ENCODE measurements around the gene KCNK18.

The KCNK18 gene

DNA sequence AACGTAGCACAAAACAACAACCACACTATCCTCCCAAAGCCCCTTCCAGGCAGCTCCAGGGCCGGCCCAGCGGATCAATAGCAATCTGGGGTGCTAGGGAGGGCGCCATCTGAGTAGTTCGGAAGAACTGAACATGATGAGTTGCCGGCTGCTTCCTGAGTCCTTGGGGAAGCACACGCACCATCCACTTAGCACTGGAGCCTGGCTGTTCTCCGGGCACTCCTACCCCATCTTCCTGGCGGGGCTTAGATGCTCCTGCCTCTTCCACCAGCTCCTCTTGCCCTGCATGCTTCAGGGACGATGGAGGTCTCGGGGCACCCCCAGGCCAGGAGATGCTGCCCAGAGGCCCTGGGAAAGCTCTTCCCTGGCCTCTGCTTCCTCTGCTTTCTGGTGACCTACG, at the start of gene KCNK18:
TSS of gene KCNK18 (plus strand) at position 301 of the 400 bp plus-strand sequence. CDS start at position 301, 0 bp downstream.
- no peak for DNase-seq

DNA sequence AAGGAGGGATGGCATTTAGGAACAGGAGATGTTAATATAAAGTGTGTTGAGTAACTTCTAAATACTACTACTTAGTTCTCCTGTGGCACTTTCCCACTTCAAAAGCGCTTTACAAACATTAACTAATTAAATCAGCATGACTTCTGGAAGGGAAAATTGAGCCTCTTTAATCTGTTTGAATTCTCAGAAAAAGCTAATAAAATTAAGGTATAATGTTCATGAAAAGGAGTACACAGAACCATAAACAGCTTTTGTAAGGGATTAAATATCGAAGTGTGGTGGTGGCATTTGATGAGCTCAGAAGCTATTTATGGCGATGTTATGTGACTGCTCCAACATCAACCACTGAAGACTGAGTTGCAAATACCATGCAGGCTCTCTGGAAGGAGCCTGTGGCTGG, 49.0 kb upstream of the KCNK18 start:
- no peak for DNase-seq

DNA sequence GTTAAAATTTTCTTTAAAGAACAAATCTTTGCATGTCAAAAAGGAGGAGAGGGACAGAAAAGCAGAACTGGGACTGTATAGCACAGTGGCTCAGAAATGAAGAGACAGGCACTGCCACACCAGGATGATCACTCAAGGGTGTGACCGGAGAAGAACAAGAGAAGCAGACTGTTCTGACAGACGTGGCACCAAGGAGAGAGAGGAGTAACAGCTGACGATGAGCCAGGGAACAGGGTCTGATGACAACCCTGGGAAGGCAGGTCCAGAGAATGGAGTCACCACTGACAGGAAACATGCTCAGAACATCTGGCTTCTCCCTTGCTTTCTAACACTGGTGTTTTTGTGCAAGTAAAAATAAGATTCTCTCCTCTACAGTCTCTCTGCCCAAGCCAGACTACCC, 44.6 kb upstream of the KCNK18 start:
- DNase-seq = no peak

DNA sequence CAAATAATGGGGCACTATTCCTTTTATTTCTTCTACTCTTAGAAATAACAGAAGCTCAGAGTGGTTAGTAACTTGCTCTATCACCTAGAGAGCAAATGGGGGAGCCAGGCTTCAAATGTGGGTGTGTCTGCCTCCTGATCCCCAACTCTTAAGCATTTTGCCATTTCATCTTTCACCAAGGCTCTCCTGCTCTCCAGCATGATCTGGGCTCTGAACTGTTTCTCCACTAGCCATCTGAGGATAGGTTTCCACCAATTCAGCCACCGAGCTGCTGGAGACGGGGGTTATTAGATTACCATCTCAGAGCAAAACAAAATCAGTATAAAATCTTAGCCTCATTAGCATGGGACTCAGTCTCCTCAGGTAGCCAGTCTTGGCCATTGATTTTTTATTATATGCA, 39.0 kb upstream of the KCNK18 start:
- DNase-seq = no peak

DNA sequence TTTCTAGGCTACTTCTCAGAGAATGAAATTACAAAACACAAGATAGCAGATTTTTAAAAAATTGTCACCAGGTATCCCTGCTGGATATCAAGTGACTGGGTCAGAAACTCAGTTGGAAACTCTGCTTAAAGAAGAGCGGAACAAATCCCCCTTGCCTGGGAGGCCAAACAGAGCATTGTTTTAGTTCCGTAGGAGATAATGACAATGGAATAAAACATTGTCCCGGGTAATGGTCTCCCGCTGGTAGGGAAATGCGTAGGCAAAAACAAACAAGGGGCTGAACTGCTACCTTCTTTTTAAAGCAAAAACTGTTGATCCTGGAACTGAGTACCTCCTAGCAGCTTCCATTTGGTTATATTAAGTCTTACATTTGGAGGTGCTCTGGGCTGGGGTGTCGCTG, 37.9 kb upstream of the KCNK18 start:
- no peak for DNase-seq

DNA sequence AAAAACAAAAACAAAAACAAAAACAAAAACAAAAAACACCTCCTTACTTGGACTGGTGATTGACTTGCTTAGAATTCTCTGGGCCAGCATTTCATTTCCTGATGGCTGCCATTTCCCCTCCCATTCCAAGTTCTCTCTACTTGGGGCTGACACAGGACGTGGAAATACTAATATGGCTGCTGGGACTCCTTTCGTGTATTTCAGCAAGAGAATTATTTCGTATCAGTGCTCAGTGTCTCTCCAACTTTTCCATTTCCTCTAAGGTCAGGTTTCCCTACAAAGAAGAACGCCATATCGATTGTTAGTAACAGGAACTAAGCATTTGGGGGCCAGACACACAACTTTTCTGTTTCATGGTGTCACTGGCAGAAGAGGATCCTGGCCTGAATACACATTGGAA, 36.7 kb upstream of the KCNK18 start:
- no peak for DNase-seq

DNA sequence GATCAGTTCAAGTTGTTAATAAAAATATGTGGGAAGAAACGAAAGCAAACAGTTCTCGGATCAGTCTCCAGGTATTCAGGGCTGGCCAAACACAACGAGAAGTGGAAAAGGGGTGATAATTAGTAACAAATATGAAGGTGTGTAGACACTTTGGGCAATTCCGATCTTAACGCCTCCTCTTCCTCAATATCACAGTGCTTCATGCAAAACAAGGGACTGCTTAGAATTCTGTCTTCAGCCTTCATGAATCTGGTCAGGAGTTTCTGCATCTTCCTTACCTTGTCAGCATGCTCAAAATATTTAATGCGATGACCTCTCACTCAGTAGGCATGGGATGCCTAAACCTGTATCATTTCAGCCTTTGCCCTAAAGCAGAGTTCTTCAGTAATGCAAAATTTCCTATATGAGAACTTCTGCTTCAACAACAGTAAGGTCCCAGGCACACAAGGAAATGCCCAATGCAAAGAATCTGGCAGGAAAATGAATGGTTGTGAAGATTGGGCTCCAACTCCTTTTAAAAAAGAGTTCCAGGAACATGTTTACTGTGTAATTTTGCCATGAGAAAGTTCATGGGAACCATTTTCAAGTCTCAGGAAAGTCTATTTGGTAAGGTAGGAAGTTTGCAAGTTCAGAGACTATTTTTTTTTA, 35.8 kb upstream of the KCNK18 start:
- no peak for DNase-seq

DNA sequence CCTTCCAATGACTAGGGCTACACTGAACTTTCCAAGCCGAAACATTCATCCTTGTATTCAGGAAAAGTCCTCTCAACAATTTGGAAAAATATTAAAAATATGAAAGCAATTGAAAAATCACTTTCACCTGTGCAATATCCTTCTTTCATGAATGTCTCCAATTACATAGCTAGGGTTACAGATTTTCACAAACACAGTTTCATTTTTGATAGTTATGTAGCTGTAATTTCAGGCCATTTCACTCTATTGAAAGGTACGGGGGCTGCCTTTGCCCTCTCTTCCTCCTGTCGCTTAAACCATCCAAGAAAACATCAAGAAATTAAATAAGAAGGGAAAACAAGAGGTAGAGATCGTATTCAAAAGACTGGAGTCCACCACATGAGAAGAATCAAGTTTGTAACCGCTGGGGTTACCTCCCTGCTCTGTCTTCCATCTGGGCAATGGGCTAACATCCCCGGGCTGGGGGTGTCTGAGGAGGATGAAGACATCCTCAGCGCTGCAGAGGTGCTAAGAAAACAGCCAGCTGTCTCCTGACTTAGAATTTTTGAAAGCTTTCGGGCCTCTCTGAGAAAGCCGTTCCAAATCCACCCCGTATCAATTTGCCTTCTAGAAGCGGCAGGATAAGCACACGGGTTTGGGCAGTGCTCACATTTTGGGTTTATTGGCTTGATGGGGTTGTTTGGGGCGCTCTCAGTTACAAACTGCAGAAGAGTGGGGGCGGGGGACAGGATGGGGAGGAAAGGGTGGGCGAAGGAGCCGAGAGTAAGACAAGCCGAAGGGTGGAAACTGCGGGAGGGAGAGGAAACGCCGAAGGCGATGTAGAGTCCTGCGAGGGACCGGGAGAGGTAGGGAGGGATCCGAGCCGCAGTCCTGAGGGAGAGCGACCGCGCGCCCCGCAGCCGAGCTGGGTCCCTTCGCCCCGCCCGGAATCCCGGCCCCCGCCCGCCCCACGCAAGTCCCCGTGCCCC, 34.9 kb upstream of the KCNK18 start:
- no peak for DNase-seq

DNA sequence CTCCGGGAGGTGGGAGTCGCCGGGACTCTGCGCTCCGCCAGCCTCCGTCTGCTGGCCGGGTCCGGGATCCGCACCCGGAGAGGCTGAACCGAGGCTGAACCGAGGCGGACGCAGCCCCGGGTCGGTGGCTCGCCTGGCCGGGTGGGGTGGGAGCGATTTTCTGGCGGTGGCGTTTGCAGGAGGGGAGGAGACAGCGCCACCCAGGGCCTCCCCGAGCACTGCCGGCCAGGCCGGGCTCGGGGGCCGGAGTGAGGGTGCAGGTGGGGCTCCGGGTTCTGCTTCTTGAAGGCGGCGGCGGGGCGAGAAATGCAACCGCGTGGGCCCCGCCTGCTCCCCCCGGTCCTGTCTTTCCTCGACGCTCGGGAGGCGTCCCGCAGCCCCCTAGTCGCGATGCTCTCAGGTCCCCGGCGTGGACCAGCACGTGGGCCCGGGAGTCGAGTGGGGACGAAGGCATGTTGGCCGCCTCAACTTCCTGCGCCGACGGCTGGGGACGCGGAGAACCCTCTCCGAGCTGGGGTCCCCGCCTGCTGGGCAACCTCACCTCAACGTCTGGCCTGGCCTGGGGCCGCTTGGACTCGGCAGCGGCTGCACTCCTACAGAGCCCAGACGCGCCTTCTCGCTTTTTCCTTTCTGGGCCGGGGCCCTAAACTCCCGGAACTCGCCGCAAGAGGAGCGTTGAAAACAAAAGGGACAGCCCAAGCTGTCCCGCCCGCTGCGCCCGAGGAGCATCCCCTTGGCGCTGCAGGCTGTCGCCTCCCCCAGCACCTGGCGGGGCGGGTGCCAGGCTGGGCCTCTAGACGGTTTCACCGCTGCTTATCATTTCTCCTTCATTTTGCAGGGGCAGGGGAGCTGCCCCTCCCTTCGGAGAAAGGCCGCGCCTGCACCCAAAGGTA, 34.0 kb upstream of the KCNK18 start:
- peak; percentile 12 for DNase-seq

DNA sequence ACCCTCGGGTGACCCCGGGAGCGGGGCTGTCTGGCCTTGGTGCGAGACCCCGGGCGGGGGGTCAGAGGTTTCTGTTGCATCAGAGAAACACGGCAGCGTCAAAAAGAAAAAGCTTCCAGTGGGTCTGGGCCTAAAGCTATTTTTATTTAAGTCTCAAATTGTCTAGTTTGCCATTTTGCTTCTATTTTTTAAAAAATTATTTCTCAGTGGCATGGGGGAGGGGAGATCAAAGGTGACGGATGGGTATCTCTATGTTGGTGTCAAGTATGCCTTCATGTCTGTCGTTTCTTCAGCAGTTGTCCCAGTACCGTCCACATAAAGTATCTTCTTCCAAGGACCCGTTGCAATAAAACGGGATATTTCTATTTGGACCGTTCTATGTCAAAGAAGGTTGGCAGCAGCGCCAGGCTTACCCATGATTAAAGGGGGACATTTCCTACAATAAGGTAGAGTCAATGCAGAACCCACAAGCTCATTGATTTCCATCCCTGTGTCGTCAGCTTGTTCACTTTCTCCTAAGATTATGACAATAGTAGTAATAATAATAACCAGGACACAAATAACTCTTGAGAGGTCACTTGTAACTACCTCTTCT, 33.2 kb upstream of the KCNK18 start:
- no peak for DNase-seq

DNA sequence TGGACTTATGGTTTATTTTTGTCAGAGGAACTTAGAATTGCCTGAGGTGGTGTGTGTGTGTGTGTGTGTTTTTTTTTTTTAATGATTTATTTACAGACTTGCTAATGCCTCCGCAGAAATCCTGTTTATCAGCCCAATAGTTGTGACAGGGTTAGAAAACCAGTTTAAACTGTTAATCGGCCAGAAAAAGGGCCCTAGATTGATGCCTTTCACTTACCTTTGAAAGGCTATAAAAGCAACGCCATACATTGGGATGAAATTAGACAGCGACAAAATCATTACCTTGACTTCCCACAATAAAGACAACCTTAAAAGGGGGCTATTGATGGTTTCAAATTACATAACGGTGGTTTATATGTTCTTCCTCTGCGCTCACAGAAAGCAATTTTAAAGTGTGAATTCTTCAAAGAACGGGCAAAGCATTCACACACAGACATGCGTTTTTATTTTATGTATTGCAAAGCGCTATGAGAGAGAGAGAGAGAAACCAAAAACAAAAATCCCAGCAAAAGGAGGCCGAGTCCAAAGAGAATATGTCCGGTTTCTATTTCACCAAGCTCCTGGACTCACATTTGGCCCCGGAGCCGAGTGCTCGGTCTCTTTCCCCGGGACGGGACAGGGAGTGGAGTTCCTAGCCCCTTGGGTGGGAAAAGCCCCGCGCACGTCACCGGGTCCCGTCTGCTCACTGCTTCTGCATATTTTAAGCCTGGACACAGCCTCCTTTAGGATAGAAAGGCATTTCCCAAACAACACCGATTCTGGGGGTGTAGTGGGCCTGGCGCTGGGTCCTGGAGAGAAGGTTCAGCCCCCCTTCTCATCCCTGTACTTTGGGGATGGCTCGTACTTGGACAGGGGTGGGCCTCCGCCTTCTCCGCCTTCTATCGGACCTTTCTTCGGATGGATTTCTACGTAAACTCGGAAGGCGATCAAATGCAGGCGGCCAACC, 32.4 kb upstream of the KCNK18 start:
- DNase-seq = no peak

DNA sequence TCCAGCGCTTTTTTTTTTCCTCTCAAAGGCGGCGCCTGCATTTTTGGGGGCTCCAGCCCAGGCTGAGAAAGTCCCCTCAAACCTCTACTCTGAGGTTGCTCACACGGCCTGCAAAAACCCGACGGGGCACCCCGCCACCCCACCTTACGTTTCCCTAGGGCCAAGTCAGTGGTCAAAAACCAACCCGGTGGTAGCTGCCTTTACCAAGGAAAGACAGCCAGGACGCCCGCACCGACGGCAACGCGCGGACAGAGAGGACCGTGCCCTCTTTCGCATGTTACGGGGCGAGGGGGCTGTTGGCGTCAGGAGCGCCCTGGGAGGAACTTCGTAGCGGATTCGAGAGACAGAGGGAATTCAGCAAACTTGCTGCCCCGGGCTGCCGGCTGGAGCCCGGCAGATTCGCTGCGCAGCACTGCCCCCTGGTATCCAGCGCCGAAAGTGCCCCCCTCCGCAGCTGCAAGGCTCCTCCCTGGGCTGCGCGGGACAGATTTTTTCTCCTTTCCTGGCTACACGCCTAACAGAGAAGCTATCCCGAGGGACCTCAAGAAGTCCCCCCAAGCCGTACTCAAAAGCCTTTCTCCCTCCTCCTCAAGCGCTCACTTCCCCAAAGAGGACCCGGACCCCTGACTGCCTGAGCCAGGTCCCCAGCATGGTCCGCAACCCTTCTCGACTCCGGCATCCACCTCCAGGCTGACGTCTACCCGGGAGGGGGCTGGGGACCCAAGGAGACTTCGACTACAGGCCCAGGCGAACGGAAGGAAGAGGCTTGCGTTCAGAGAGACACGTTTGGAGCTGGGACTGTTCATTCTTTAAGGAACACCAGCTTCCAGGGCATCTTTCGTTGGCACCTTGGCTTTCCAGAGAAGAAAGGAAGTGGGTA, 31.5 kb upstream of the KCNK18 start:
- DNase-seq = peak; percentile 22

DNA sequence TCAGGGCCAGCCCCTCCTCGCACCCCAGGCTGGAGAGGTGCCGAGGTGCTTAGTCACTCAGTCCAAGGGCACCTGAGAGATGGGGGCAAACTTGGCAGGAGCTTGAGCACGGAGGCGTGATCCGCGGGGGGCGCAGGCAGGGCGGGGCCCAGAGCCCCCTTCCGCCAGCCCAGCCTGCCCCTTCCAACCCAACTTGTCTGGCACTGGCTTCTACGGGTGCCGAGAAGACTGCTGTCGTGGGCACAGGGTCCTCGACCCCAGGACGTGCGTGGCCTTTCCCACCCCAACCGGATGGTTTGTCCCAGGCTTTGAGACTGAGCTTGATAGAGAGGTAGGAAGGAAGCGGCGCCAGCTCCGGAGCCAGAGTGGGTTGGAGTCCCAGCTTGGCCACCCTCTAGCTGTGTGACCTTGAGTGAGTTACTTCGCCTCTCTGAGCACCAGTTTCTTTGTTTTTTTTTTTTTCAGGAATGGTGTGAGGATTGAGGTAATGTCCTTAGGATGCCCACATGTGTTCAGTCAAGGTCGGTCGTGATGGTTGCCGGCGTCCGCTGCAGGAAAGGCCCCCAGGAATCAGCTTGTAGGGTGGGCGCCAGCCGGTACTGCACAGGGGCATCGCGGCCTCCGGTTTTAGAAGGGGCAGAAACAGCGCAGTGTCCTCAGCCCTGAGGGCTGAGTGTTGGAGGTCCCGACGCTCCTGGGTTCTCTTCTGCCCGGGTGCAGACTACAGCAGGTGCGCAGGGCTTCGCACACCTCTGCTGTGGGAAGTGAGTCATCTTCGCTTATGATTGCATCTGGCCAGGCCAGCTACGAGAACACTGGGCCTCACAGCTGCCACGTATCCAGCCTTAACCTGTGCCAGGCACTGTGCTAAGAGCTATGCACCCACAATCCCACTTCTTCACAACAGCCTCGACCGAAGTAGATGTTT, 30.6 kb upstream of the KCNK18 start:
- no peak for DNase-seq

DNA sequence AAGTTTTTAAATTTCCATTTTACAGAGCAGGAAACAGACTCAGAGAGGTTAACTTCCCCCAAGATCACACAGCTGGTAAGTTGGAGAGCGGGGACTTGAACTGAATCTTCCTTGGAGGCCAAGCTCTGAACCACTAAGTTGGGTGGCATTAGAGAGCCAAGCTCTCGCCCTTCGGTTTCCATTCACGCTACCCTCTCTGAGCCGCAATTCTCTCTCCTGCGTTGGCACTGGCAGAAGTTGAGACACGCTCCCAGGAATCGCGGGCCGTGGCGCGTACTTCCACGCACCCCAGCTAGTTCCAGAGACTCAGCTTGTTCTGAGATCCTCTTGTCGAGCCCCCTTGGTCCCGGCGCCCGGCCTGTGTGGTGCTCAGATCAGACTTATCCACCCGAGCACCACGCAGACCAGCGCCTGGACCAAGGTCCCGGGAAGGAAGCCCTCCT, 29.9 kb upstream of the KCNK18 start:
- DNase-seq = peak; percentile 11

DNA sequence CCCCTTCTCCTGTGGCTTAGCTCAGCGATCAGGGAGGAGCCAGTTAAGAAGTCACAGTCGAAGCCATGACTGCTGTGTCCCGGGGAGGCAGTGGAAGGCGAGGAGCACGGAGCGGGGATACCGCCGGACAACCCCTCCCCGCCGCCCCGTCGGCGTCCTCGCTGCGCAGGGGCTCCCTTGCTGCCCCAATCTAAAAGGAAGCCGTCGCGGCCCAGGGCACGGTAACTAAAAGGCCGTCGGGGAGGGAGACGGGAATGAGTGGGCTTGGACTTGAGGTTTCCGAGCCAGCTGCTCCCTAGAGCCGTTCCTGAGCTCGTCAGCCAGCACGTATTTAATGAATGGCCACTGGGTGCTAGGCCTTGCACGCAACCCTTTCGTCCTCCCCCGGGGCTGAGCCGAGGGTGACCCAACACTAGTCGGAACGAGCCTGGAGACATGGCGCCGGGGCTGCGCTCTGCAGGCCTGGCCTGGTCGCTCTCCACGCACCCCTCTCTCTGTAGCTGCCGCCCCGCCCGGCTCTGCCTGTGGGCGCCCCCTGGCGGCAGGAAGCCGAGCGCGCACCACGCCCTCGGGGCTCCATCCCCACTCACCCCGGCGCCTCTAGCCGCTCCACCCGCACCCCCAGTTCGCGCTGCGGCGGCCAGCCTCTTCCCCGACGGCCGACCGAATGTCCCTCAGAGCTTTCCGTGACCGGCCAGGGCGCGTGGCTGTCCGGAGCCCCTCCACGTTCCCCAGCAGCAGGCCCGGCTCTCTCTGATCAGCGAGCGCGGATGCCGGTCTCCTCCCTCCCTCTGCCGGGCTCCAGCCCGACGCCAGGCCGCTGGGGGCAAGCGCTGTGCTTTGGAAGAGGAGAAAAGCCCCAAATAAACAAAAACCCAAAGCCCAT, 29.3 kb upstream of the KCNK18 start:
- peak; percentile 75 for DNase-seq

DNA sequence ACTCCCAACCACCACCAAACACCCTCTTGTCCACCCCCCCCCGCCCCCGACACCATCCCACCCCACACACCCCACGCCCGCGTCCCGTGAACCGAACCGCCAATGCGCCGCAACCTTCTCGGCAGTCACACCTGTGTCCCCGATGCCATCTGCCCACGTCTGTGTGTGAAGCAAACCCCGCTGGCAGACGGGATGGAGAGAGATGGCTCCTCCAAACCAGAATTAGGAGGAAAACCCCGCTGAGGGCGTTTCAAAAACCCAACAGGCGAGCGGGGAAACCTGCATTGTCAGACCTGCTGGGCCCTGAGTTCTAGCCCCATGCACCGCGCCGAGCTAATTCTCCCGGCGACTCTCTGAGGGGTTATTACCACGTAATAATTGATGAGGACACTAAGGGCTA, 28.6 kb upstream of the KCNK18 start:
- no peak for DNase-seq

DNA sequence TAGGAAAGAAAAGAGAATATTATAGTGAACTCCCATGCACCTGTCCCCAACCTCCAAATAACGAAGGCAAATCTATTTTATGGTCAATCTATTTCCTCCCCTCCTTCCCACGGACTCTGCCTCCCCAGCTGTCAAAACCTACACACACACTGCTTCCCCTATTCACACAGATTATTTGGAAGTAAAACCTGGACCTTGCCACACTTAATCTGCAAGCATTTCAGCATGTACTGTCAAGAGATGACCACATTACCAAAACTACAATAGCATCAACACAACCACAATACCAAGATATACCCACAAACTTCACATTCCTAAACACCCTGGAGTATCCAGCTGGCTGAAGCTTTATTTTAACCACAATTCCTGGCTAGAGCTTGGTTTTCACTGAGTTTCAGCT, 27.8 kb upstream of the KCNK18 start:
- no peak for DNase-seq

DNA sequence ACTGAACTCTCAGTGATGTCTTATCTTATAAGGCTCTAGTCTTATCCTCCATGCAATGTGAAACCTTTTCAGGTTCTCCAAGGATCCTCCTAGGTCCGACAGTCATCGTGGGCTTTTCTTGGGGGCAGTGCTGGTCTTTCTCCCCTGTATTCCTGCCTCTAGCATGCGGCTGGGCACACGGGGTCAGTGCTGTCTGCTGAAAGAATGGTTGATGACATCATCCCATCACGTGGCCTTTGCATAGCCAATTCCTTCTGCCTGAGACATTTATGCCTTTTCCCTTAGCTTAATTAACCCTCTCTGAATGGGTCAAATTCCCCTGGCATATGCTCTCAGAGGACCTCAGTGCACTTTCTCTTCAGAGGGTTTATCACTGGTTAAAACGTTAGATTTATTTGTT, 27.0 kb upstream of the KCNK18 start:
- no peak for DNase-seq

Measured in activated naive CD4-positive, alpha-beta T cell treated with anti-CD3 and anti-CD28 coated beads, Interleukin-2, amount 50 U/mL, for 16 hours (primary cell).